ENCODE data around the gene LDB2. TPM values are rescaled to one million over a fixed set of nuclear protein-coding genes. Genes with fewer than 3 reads are reported as not detected.

Gene LDB2
- total and polyA plus RNA-seq, 2 of the 8 experiments (the other 6 are each of a cell fraction or from before 2014, with no cell fraction given): 57.0 to 140 TPM

DNA sequence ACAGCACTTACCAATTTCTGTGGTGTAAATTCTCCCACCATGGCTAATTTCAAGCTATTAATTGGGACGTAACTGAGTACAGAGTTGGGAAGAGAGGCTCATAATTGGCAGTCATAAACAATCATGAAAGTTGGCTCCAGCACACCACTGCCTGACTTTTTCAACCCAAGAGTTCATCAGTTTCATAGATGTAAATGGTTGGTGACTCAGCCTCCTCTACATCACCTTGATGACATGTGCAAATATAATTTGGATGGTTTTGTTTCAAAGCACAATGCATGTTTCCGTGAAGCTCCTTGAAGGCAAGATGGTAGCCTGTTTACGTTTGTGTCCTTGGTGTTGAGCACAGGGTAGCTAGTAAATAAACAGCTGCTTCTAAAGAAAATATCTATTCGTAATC is 235.1 kb downstream of the LDB2 start:
- H2AK5ac ChIP-seq (ENCODE audit: low read depth, low read length): no peak overlapping the region
- 88% methylated on average over 4 of the region's 4 CpGs; no CpG with 5 or more reads in 1 of the 2 experiments for WGBS, 2 experiments (ENCODE audit: extremely low coverage in 1 of 2, insufficient coverage in 1 of 2, insufficient read length in 1 of 2, insufficient replicate concordance in 2 of 2, low coverage in 1 of 2, low lambda C conversion rate in 2 of 2, missing lambda C conversion rate in 1 of 2)
- no peak overlapping the region for H4K8ac ChIP-seq (ENCODE audit: extremely low read depth, insufficient read depth, low read length)
- no peak overlapping the region for H2BK12ac ChIP-seq (ENCODE audit: low read depth, low read length)
- H3K56ac ChIP-seq (replicated peaks; ENCODE audit: insufficient read length, low read depth, low read length): no peak overlapping the region
- no peak overlapping the region for H2BK20ac ChIP-seq (ENCODE audit: low read length)
- H3K23ac ChIP-seq (ENCODE audit: insufficient read length): no peak overlapping the region
- no peak overlapping the region for H3K18ac ChIP-seq (ENCODE audit: extremely low read depth, low read length)
- H3K4ac ChIP-seq (replicated peaks; ENCODE audit: insufficient read length, low read depth, low read length): no peak overlapping the region
- H2BK5ac ChIP-seq (ENCODE audit: low read depth, low read length): no peak overlapping the region
- no peaks in the 10 kb centered on the region for H3K27me3 ChIP-seq (replicated peaks in 1 of 4; ENCODE audit: control insufficient read depth in 3 of 4, extremely low read depth in 1 of 4, insufficient read depth in 3 of 4, low read length in 3 of 4)
- ChIA-PET POLR2A (ENCODE audit: partially characterized antibody) (no interaction called here), CTCF (ENCODE audit: partially characterized antibody) (interaction anchor here (0.9 to 2.2 kb wide), 5 partner anchors 8 to 131 kb away, joined by 3 to 8 read pairs (median 3); no protein-coding TSS in a partner anchor)
- H2BK120ac ChIP-seq (replicated peaks; ENCODE audit: low read depth, low read length): no peak overlapping the region
- FAIRE-seq (no peak), DNase-seq (ENCODE audit: low read depth in 1 of 2, low spot score in 2 of 2) (no peak)
- H3K27ac ChIP-seq (ENCODE audit: low read depth, low read length): no peak overlapping the region
- H2AFZ ChIP-seq (ENCODE audit: low read length): no peak overlapping the region
- H3K9me3 ChIP-seq (ENCODE audit: insufficient read depth in 2 of 2, low read depth in 1 of 2, low read length in 1 of 2): peaks cover 0 to 12% of the 10 kb centered on the region in 2 experiments; a peak in 1 of 4 replicates
- no peak overlapping the region for H3K14ac ChIP-seq (ENCODE audit: insufficient read length)
- no peak overlapping the region for H2BK15ac ChIP-seq (ENCODE audit: low read length)
- H4K91ac ChIP-seq (replicated peaks; ENCODE audit: insufficient read length, low read length): no peak overlapping the region
- no peaks in the 10 kb centered on the region; a peak in 1 of 7 replicates for H3K4me1 ChIP-seq (replicated peaks in 1 of 4; ENCODE audit: control insufficient read depth in 3 of 4, insufficient read depth in 4 of 4, low read length in 3 of 4)
- H3K9ac ChIP-seq (replicated peaks in 1 of 4; ENCODE audit: extremely low read depth in 1 of 4, low read depth in 3 of 4, low read length in 3 of 4): no peak overlapping the region
- no peaks in the 10 kb centered on the region for H3K79me2 ChIP-seq (ENCODE audit: control insufficient read depth in 1 of 2, insufficient read depth in 2 of 2, low read length in 2 of 2)
- no peaks in the 10 kb centered on the region for H3K23me2 ChIP-seq (ENCODE audit: low read depth, low read length)
- H4K5ac ChIP-seq (ENCODE audit: insufficient read length, low read depth, low read length): no peak overlapping the region
- H3K4me3 ChIP-seq (ENCODE audit: extremely low read depth in 1 of 4, insufficient read depth in 2 of 4, low read depth in 3 of 4, low read length in 4 of 4): no peak overlapping the region
- no peak for TF ChIP-seq EZH2 (IDR thresholded peaks at IDR 0.05; ENCODE audit: low read depth, low read length, severe bottlenecking)
- no peak for TF ChIP-seq TBP (IDR thresholded peaks at IDR 0.05; ENCODE audit: low read depth, low read length)
- no peak for TF ChIP-seq POLR2AphosphoS5 (IDR thresholded peaks at IDR 0.05; ENCODE audit: low read depth, low read length)
- no peak for TF ChIP-seq POLR2A (IDR thresholded peaks at IDR 0.05; ENCODE audit: control extremely low read depth in 1 of 2, low read depth in 2 of 2, low read length in 2 of 2)
- TF ChIP-seq RAD21 (IDR thresholded peaks at IDR 0.05 in 1 of 2, conservative IDR thresholded peaks at IDR 0.05 in 1 of 2; ENCODE audit: low read depth in 2 of 2, low read length in 2 of 2): no peak
- TF ChIP-seq CBX8 (IDR thresholded peaks at IDR 0.05; ENCODE audit: borderline replicate concordance, low read depth, low read length): no peak
- no peak for TF ChIP-seq EGR1 (IDR thresholded peaks at IDR 0.05; ENCODE audit: borderline replicate concordance, low read depth, low read length)
- H3K36me3 ChIP-seq (ENCODE audit: control insufficient read depth in 2 of 4, insufficient read depth in 4 of 4, low read length in 3 of 4): peaks cover 0 to 12% (median 5%) of the 10 kb centered on the region in 4 experiments; a peak in 4 of 8 replicates
- peaks cover 3% of the 10 kb centered on the region; the same call in 1 of the 2 replicates for H3K79me1 ChIP-seq (ENCODE audit: low read depth, low read length)
- no peak overlapping the region for H3K4me2 ChIP-seq (ENCODE audit: insufficient read depth in 1 of 2, low read depth in 2 of 2, low read length in 2 of 2)
- no peaks in the 10 kb centered on the region for H4K20me1 ChIP-seq (replicated peaks in 1 of 2; ENCODE audit: control insufficient read depth in 1 of 2, insufficient read depth in 2 of 2, low read length in 2 of 2)

Data from H1 (cell line).